GM10248 (cell line): ENCODE data around the gene C1QTNF7.

Experiments
- CTCF ChIA-PET: fragments of 300-600 bp; sonication (Branson Sonifier 250); formaldehyde crosslinking; extraction: SDS; loops from one replicate; lab custom pipeline; 2021; ENCODE audit warnings: antibody characterized with exemption; lab: Yijun Ruan, JAX
- POLR2A ChIA-PET: fragments of 350-650 bp; sonication (Branson Sonifier 250); formaldehyde crosslinking; extraction: SDS; loops from one replicate; lab custom pipeline; 2020; ENCODE audit warnings: antibody characterized with exemption; lab: Yijun Ruan, JAX
- DNase-seq: peaks from one replicate; pipeline ENCODE4 v3.0.0; 2012; ENCODE audit errors: extremely low spot score
- TF ChIP-seq, protein P1 (sequence below): IDR thresholded peaks from 2 replicates; pipeline ENCODE4 v1.5.1; 2012; ENCODE audit warnings: mild to moderate bottlenecking, low read depth; ENCODE audit errors: extremely low read depth, missing control alignments, control extremely low read depth

The C1QTNF7 gene

DNA sequence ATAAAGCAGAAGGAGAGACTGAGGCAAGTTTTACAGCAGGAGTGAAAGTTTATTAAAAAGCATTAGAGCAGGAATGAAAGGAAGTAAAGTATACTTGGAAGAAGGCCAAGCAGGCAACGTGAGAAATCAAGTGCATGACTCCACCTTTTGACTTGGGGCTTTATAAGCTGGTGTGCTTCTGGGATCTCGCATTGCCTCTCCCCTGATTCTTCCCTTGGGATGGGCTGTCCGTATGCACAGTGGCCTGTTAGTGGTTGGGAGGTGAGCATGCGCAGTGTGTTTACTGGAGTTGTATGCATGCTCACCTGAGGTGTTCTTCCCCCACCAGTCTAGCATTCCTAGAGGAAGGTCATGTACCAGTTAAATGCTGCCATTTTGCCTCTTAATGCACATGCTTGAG is 29.1 kb upstream of the C1QTNF7 start:
- CTCF ChIA-PET, result interaction anchor here (1.5 to 4.9 kb wide), 4 partner anchors 15 to 167 kb away, joined by 3 to 44 read pairs (median 24); no protein-coding TSS in a partner anchor
- TF ChIP-seq, protein P1, sequence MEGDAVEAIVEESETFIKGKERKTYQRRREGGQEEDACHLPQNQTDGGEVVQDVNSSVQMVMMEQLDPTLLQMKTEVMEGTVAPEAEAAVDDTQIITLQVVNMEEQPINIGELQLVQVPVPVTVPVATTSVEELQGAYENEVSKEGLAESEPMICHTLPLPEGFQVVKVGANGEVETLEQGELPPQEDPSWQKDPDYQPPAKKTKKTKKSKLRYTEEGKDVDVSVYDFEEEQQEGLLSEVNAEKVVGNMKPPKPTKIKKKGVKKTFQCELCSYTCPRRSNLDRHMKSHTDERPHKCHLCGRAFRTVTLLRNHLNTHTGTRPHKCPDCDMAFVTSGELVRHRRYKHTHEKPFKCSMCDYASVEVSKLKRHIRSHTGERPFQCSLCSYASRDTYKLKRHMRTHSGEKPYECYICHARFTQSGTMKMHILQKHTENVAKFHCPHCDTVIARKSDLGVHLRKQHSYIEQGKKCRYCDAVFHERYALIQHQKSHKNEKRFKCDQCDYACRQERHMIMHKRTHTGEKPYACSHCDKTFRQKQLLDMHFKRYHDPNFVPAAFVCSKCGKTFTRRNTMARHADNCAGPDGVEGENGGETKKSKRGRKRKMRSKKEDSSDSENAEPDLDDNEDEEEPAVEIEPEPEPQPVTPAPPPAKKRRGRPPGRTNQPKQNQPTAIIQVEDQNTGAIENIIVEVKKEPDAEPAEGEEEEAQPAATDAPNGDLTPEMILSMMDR, result no peak
- DNase-seq, result no peak
- POLR2A ChIA-PET, result no interaction called here

DNA sequence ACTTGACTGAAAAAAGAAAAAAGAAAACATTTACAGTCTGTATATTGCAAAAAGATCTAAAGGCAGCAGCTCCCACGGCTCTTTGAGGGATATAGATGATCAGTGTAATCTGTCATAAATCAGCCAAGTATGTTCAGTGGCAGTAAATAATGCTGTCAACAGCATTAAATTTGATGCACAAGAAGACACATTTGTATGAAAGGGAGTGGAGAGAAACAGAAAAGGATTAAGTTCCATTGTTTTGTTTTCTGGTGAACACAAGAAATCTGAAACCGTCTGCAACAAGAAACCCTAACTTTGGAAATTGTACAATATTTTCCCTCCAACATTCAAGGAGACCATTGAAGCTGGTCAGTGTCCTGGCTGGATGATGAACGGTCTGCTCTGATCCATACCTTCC is 27.6 kb upstream of the C1QTNF7 start:
- ChIA-PET CTCF (no interaction called here), POLR2A (no interaction called here)
- TF ChIP-seq, protein P1, result no peak
- no peak for DNase-seq

DNA sequence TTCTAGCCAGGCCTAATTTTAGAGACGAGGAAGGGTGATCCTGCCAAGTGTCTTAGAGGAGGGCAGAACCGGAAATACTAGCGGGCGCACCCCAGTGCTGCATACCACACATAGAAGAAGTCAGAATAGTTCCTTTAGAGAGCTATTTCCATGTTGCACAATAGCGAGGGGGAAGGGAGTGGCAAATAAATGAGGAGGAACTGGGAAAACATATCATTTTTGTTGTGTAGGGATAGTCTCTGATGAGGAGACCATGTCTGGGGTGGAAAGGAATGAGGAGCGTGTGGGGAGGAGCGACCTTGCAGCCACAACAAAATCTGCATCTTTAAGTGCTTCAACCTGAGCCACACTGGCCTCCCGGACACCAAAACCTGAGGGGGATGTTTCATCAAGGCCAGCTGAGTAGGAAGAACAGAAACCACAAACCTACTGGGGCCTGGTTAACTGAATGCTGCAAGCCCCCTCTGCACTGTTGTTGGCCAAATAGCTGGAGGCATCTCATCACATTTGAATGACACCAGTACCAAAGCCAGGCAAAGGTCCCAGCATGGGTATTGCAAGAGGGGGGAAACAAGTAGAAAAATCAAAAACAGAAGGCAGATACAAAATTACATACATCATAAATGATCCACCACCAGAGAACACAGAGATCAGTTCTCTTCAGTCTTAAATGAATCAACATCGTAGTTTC is 26.7 kb upstream of the C1QTNF7 start:
- no peak for DNase-seq
- CTCF ChIA-PET, result interaction anchor here (1.5 kb wide), 1 partner anchor 56 kb away, joined by 9 read pairs; no protein-coding TSS in a partner anchor

GRCh38 chr4:15402146-15402545 is 25.7 kb upstream of the C1QTNF7 start:
- ChIA-PET POLR2A (no interaction called here), CTCF (interaction anchor here (1.5 kb wide), 1 partner anchor 55 kb away, joined by 9 read pairs; no protein-coding TSS in a partner anchor)
- TF ChIP-seq, protein P1, result no peak
- DNase-seq, result no peak

More for the DNA sequence above, 26.7 kb upstream of the C1QTNF7 start:
- POLR2A ChIA-PET, result no interaction called here
- TF ChIP-seq, protein P1, result no peak

- CTCF ChIA-PET, result no interaction called here
- no peak for DNase-seq
- TF ChIP-seq, protein P1, result no peak
- POLR2A ChIA-PET, result no interaction called here
Observed at GRCh38 chr4:15402974-15403373, 24.9 kb upstream of the C1QTNF7 start.

DNA sequence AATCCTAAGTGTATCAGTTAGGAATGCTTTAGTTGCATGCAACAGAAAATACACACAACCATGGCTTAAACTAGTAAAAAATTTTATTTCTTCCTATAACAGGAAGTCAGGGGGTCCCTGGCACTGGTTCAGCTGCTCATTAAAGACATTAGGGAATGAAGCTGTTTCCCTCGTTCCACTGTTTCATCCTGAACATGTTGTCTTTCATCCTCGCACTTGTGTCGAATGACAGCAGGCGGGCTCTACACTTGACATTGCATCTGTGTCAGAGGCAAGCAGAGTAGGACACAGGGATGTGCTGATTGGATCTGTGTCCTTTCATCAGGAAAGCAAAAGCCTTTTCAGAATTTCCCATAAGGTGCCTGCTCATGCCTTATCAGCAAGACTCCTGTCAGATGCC is 22.8 kb upstream of the C1QTNF7 start:
- no peak for DNase-seq
- CTCF ChIA-PET, result interaction anchor here (3.6 kb wide), 1 partner anchor 9 kb away, joined by 17 read pairs; no protein-coding TSS in a partner anchor
- POLR2A ChIA-PET, result no interaction called here
- TF ChIP-seq, protein P1, result no peak
